DOHH2 (cell line): ENCODE measurements around the gene NPTN.

Experiments
- H3F3A ChIP-seq: fragments of 200-600 bp; sonication (generic), shearing (Covaris generic); 2 replicates; pipeline ENCODE4 v1.6.0; 2016; ENCODE audit warnings: antibody characterized with exemption, mild to moderate bottlenecking; ENCODE audit not compliant: control insufficient read depth, insufficient read depth
- H3K27ac ChIP-seq: fragments of 200-600 bp; sonication (generic); 2 replicates; pipeline ENCODE4 v1.5.1; 2014; ENCODE audit warnings: low read depth, mild to moderate bottlenecking, low read length, moderate library complexity
- H3K27me3 ChIP-seq: fragments of 200-600 bp; sonication (generic); 2 replicates; pipeline ENCODE4 v1.6.1; 2014; ENCODE audit warnings: mild to moderate bottlenecking, low read length, mixed read lengths; ENCODE audit not compliant: control insufficient read depth
- H3K36me3 ChIP-seq: fragments of 200-600 bp; sonication (generic); 2 replicates; pipeline ENCODE4 v1.6.1; 2014; ENCODE audit warnings: mild to moderate bottlenecking, low read length, moderate library complexity, mixed read lengths; ENCODE audit not compliant: control insufficient read depth
- H3K4me1 ChIP-seq: fragments of 200-600 bp; sonication (generic); 2 replicates; pipeline ENCODE4 v1.6.1; 2014; ENCODE audit warnings: mild to moderate bottlenecking, low read length, mixed read lengths; ENCODE audit not compliant: control insufficient read depth
- H3K4me2 ChIP-seq: fragments of 200-600 bp; sonication (generic); 2 replicates; pipeline ENCODE4 v1.6.0; 2014; ENCODE audit warnings: mild to moderate bottlenecking, low read length, moderate library complexity
- H3K4me3 ChIP-seq: fragments of 200-600 bp; sonication (generic); 2 replicates; pipeline ENCODE4 v1.5.1; 2014; ENCODE audit warnings: mild to moderate bottlenecking, low read length, mixed read lengths
- H3K79me2 ChIP-seq: fragments of 200-600 bp; sonication (generic); 2 replicates; pipeline ENCODE4 v1.6.1; 2014; ENCODE audit warnings: mild to moderate bottlenecking, low read length, mixed read lengths; ENCODE audit not compliant: control insufficient read depth
- H3K9me2 ChIP-seq: fragments of 200-600 bp; sonication (generic); replicated peaks from 2 replicates; pipeline ENCODE4 v1.6.1; 2014; ENCODE audit warnings: mild to moderate bottlenecking, low read length, mixed read lengths; ENCODE audit not compliant: control insufficient read depth
- H3K9me3 ChIP-seq: fragments of 200-600 bp; sonication (generic); 2 replicates; pipeline ENCODE4 v1.6.1; 2014; ENCODE audit warnings: antibody characterized with exemption, low read length, mixed read lengths; ENCODE audit not compliant: control insufficient read depth, insufficient read depth
- H4K20me1 ChIP-seq: fragments of 200-600 bp; sonication (generic); 2 replicates; pipeline ENCODE4 v1.6.0; 2014; ENCODE audit warnings: low read depth, mild to moderate bottlenecking, antibody characterized with exemption, low read length, moderate library complexity; ENCODE audit not compliant: control insufficient read depth, insufficient read depth
- CTCF ChIP-seq: fragments of 200-600 bp; sonication (generic); IDR thresholded peaks from one replicate; pipeline ENCODE4 v1.5.1; 2014; ENCODE audit warnings: antibody characterized with exemption, mild to moderate bottlenecking, low read depth, low read length; ENCODE audit not compliant: poor library complexity, severe bottlenecking
- EZH2phosphoT487 ChIP-seq: fragments of 200-600 bp; sonication (generic); IDR thresholded peaks from 2 replicates; pipeline ENCODE4 v1.6.1; 2017; ENCODE audit warnings: borderline replicate concordance, mild to moderate bottlenecking, antibody characterized with exemption, low read length, moderate library complexity, mixed read lengths

The NPTN gene

GRCh38 chr15:73633111-73633990, at the start of gene NPTN:
Gene NPTN (minus strand): TSS chr15:73633389. CDS start chr15:73633215, 174 bp downstream.
- Histone ChIP-seq H3K36me3 (no peaks in the 10 kb centered on the region), H3K4me3 (peak within 1 kb of the TSS; percentile 77), H3K4me2 (peak within 1 kb of the TSS; percentile 80), H3K9me3 (no peaks in the 10 kb centered on the region), H3K4me1 (peaks cover 46% of the 10 kb centered on the region), H4K20me1 (peaks cover 33% of the 10 kb centered on the region), H3K79me2 (peaks cover 46% of the 10 kb centered on the region), H3K27me3 (no peaks in the 10 kb centered on the region), H3K9me2 (no peaks in the 10 kb centered on the region), H3F3A (no peaks in the 10 kb centered on the region), H3K27ac (0 out of 2 replicates have a peak within 1 kb of the TSS, but pooled peaks have one; percentile 14)
- TF ChIP-seq EZH2phosphoT487, result no peak
- no peak for TF ChIP-seq CTCF

GRCh38 chr15:73682600-73683090, 49.5 kb upstream of the NPTN start:
- Histone ChIP-seq H4K20me1 (no peaks in the 10 kb centered on the region), H3K9me2 (no peaks in the 10 kb centered on the region), H3K4me1 (no peaks in the 10 kb centered on the region), H3K79me2 (no peaks in the 10 kb centered on the region), H3K4me3 (no peak overlapping the region), H3F3A (no peaks in the 10 kb centered on the region), H3K9me3 (no peaks in the 10 kb centered on the region), H3K36me3 (no peaks in the 10 kb centered on the region), H3K4me2 (no peak overlapping the region), H3K27me3 (peaks cover 7% of the 10 kb centered on the region; the same call in 1 of the 2 replicates), H3K27ac (no peak overlapping the region)
- TF ChIP-seq EZH2phosphoT487 (no peak), CTCF (no peak)

GRCh38 chr15:73681856-73682599, 48.8 kb upstream of the NPTN start:
- Histone ChIP-seq H3F3A (no peaks in the 10 kb centered on the region), H3K4me2 (no peak overlapping the region), H3K9me2 (no peaks in the 10 kb centered on the region), H3K36me3 (no peaks in the 10 kb centered on the region), H3K27me3 (peaks cover 6% of the 10 kb centered on the region; the same call in 1 of the 2 replicates), H3K79me2 (no peaks in the 10 kb centered on the region), H3K9me3 (no peaks in the 10 kb centered on the region), H3K4me1 (no peaks in the 10 kb centered on the region), H3K4me3 (no peak overlapping the region), H3K27ac (no peak overlapping the region), H4K20me1 (no peaks in the 10 kb centered on the region)
- TF ChIP-seq EZH2phosphoT487 (no peak), CTCF (no peak)
